GM19351 (cell line): Measurements from ENCODE around the gene PEX26.
"Not testable (repeated sequence)": the region's sequence is repeated elsewhere in the genome, so short reads cannot be mapped to it uniquely, and the experiment has no call there.

Experiments
- ATAC-seq: cut with Tn5 transposase; IDR thresholded peaks from one replicate; pipeline ENCODE4 v1.9.1; 2021; ENCODE audit warnings: mild to moderate bottlenecking, moderate library complexity; ENCODE audit not compliant: unreplicated experiment

The PEX26 gene

DNA sequence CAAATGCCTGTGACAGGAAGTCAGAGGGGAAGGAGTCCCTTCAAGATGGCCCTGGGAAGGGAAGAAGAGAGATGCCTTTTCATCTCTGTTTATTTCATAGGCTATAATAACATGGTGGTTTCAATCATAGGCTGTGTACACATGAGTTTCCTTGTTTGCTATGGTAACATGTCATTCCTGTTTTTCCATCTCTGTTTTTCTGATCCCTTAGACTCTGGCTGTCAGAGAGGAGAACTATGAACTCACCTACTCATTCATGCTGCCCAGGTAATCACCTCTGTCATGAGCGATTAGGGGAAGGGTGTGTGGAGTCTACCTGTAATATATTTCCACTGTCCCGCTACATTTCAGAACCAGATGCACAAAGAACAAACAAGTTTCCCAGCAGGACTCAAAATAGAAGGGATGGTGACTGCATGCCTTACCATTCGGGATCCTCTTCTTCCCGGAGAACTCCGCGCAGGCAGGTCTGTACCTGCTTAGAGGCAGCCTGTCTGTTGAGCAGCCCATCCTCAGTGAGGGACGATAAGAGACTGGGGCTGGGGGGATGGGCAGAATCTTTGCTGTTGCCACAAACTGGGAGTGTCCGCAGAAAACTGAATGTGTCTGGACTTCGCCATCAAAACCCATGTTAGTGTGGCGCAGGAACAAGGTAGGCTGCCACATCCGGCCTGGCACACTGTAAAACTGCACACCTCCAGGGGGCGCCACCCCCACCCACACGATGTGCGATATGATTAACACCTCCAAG, 7.1 kb upstream of the PEX26 start:
- ATAC-seq: no peak

DNA sequence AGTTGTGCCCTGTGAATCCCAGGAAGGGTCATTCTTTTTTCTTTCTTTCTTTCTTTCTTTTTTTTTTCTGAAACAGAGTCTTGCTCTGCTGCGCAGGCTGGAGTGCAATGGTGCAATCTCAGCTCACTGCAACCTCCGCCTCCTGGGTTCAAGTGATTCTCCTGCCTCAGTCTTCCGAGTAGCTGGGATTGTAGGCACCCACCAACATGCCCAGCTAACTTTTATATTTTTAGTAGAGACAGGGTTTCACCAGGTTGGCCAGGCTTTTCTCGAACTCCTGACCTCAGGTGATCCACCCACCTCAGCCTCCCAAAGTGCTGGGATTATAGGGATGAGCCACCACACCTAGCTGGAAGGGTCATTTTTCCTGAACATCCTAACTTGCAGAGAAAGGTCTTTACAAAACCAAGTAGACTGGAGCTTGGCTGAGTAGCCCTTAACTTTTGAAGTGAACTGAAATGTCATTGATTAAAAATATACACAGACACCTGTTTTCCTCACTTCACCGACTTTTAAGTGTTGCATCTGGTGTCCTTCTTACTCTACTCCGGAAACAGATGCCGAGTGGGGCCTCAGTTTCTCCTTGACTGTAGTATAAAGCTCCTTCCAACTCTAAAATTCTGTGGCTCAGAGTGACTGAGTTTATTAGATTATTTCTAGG, 6.4 kb upstream of the PEX26 start:
- not testable (repeated sequence) for ATAC-seq

DNA sequence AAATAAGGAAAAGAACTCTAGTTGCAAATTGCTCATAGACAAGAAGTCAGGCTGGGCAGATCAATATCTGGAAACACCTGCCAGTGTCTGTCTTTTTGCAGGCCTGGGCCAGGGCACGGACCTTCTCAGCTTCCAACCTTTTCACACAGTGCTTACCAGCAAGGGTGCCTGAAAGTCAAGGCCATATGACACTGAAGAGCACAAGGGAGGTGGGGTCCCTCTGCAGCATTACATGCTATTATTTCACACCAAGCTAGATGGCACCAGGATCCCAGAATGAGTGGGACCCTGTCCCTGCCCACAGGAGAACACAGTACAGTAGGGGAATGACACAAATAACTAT, 5.9 kb upstream of the PEX26 start:
- ATAC-seq: no peak

DNA sequence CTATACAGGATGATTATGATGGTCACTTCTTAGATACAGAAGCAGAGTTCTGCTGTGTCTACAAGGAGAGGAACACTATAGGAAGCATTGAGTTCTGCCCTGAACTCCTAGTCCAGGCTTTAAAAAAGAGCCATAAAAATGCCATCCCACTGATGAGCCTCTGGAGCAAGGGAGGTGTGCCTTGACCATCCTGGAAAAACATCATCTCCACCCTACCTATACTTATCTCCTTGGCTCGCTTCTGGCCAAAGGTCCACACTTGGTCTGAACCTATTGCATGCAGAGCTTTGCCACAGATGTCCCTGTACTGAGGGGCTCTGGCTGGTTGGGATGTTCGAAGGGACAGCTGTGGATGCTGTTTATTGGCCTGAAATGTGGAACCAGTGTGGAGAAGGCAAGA, 4.3 kb upstream of the PEX26 start:
- ATAC-seq: no peak

DNA sequence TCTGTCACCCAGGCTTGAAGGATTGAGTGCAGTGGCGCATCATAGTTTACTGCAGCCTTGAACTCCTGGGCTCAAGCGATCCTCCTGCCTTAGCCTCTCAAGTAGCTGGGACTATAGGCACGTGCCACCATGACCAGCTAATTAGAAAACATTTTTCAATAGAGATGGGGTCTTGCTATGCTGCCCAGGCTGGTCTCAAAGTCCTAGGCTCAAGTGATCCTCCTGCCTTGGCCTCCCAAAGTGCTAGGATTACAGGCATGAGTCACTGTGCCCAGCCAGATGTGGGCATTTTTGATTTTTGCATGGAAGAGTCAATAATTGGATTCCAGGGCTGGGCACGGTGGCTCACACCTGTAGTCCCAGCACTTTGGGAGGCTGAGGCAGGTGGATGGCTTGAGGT, 3.9 kb upstream of the PEX26 start:
- ATAC-seq: not testable (repeated sequence)

DNA sequence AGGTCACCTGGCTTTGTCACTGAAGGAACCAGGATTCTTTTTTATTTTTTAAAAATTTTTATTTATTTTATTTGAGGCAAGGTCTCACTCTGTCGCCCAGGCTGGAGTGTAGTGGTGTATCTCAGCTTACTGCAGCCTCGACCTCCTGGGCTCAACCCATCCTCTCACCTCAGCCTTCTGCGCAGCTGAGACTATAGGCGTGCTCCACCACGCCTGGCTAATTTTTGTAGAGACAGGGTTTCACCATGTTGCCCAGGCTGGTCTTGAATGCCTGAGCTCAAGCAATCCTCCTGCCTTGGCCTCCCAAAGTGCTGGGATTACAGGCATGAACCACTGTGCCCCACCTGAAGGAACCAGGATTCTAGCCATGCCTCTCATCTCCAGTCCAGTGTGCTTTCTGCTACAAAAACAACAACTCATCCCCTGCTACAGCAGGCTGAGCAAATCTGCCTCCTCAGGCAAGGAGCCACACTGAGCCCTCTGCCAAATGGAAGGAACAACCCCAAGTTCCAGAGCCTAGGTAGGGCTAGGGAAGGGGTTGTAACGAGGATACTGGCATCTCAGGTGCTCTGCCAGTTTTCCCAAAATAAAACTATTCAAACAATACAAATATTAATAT, 2.6 kb upstream of the PEX26 start:
- no peak for ATAC-seq

DNA sequence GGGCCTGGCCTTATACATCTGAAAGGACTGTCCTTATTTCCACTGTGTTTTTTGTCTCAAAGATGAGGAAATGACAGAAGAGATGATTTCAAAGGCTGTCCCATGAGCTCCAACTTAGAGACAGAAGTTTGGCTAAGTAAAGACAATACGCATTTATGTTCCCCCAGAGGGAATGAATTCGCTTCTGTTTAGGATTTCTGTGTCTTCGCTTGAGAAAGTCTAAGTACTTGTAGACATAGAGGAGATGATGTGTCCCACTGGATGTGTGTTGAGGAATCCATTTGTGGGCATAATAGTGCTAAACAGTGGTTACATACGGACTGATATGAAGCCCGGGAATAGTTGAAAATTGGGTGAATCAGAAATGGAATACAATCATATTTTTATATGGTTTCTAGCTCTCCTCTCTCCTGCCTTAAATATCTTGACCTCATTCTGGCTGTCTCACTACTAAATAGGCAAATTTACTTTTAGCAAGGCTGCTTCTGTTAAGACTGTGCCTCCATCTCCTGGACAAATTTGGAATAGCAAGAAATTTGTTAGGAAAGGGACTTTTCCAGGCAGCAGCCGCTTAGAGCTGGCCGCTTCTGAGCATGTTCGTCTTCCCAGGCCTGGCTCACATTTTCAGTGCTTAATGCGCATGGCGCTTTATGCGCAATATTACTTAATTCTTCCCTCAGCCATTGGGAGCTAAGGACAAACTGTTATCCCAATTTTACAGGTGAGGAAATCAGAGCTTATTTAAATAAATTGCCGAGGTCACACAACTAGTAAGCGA, 1.9 kb upstream of the PEX26 start:
- no peak for ATAC-seq

DNA sequence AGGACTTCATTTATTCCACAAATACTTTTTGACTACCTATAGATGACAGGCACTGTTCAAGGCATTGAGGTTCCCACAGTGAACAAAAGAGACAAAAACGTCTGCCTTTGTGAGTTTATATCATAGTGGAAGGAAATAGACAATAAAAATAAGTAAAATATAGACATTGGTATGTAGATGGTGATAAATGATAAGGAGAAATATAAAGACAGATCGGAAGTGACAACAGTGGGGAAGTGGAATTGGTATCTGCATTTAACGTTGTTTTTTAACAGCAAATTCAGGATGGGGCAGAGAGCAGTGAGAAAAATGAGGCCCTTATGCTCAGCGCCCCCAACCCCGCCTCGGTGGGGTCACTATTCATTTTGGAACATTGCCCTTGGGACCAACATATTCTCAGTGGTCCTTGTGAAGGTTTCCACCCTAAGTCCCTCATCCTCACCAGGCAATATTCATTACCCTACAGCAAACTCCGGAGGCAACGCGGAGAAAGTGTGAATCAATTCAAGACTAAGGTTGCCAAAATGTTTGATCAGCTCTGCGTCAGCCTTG, 627 bp upstream of the PEX26 start:
- peak; percentile 2 for ATAC-seq

DNA sequence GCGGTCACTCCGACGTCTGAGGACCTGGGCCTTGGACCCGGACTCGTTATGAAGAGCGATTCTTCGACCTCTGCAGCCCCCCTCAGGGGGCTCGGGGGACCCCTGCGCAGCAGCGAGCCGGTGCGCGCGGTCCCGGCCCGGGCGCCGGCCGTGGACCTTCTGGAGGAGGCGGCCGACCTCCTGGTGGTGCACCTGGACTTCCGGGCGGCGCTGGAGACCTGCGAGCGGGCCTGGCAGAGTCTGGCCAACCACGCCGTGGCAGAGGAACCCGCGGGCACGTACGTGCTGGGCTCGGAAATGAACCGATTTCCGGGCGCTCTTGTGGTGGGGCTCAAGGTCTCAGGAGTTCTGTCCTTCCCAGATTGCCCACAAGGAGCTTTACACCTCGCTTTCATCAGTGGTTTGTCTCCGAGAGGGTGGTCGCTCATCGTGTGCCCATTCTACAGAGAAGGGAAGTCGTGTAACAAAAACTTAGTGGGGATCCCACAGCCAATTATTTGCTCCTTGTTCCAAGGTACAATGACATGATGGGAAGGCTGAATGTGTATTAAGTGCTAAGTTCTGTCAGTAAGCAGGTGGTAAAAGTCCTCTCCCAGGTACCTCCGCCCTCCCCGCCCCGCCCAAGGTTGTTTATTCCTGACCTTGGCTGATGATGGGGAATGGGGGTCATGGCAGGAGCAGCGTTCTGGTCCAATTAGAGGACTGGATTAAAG, 695 bp downstream of the PEX26 start:
- ATAC-seq: peak; percentile 21

DNA sequence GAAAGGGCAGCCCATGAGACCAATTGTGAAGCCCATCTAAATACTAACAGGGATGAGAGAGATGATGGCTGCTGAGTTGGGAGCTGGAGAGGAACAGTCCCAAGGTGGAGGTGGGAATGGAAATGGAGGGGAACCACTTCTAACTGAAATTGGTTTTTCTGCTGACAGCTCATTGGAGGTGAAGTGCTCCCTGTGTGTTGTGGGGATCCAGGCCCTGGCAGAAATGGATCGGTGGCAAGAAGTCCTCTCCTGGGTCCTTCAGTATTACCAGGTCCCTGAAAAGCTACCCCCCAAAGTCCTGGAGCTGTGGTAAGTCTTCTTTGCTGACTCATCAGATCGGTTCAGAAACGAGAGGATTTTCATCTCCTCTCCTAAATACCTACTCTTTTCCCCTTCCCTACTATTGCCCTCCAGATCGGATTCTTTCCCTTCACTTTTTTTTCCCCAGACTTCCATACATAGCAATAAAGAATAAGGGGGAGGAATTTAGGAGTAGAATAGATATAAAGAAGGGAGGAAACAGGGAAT, 2.0 kb downstream of the PEX26 start:
- no peak for ATAC-seq

DNA sequence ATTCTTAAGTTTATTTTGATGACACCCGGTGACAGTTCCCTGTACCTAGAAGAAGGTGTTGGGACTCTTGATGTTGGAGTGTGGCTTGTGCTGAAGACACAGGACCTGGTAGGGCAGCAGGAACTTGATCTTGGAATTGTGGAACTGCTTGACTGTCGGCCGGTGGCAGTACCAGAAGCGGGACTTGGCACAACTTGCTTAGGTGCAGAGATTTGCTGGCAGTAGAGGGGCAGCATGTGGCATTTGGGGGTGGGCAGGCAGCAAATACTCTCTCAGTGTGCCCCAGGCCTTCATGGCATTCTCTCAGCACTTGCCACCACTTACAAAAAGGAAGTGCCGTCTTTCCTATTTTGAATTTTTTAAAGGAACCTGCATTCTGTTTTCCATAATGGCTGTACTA, 3.6 kb downstream of the PEX26 start:
- no peak for ATAC-seq

DNA sequence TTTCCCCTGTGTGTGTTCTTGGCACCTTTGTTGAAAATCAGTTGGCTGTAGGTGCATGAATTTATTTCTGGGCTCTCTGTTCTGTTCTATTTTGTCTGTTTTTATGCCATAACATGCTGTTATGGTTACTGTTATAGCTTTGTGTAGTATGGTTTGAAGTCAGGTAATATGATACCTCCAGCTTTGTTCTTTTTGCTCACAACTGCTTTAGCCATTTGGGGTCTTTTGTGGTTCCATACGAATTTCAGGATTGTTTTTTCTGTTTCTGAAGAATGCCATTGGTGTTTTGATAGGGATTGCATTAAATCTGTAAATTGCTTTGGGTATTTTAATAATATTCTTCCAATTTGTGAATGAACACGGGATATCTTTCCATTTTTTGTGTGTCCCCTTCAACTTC, 4.7 kb downstream of the PEX26 start:
- no peak for ATAC-seq

DNA sequence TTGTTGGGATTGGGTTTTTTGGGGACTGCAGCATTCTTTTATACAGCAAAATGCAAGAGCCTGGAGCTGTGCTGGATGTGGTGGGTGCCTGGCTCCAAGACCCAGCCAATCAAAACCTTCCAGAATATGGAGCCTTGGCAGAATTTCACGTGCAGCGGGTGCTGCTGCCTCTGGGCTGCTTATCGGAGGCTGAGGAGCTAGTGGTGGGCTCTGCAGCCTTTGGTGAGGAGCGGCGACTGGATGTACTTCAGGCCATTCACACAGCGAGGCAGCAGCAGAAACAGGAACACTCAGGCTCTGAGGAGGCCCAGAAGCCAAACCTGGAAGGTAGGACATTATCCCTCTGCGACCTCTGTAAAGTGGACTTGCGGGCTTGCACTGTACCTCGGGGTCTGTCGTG, 5.6 kb downstream of the PEX26 start:
- no peak for ATAC-seq

DNA sequence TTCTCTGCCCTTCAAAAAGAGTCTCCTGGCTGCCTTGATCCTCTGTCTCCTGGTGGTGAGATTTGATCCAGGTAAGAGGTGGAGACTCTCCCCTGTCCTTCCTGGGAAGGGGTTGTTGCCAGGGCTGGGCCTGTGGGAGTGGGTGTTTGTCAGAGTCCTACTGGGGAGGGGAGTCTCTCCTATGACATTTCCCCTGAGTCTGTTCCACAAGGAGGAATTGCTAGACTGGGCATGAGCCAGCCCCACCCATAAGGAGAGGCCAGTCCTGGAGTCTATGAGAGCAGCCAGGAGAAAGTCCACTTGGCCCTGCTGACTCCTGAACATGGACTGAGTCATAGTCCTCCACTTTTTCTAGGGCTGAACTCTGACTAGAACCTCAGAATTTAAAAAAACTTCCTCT, 7.4 kb downstream of the PEX26 start:
- no peak for ATAC-seq

DNA sequence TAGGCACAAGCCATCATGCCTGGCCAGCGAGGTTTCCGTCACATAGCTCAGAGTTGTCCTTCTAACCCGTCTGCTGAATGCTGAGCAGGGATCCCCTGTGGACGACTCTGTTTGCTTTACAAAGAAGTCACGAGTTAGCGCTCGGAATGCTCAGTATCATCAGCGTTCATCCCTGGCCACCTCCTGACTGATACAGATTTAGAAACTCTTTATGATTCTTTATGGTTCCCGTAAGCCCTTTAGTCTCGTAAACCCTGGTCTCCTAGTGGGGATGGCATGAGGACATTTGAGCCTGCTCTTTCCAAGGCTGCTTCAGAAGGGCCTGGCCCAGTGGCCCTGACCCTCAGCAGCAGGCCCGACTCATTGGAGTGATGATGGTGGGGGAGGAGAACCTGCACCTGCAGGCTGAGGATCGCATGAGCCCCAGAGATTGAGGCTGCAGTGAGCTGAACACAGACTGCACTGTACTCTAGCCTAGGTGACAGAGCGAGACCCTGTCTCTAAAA, 9.6 kb downstream of the PEX26 start:
- ATAC-seq: no peak

DNA sequence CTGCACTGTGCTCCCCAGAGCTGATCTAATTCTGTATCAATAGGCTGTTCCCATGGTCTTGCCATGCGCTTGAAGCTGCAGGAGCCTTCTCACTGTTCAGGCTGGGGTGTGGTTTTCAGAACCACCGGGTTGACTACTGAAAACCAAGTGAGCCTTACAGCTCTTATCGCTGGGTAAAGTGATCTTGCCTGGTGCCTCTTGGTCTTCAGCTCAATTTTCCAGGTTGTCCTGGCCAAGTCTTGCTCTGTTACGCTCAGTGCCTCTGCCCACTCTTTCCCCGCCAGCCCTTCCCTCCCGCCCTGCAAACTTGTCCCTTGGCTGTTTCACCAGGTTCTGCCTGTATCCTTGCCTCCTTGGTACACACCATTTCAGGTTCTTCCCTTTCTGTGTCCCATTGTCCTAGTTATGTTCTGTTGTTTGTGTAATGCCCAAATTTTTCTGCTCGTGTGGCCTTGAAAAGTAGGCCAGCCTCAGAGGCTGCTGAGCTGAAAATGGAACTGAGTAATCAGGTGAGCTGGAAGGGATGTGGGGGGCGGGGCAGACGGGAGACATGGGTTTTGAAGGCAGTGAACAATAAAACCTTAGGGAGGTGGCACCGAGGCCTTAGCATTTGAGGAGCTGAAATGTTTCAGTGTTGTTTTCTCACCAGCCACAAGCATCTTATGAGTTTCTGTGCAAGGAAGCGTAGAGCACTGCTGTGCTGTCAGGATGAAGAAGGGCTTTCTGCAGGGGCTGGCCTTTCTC, 11.2 kb downstream of the PEX26 start:
- ATAC-seq: no peak

DNA sequence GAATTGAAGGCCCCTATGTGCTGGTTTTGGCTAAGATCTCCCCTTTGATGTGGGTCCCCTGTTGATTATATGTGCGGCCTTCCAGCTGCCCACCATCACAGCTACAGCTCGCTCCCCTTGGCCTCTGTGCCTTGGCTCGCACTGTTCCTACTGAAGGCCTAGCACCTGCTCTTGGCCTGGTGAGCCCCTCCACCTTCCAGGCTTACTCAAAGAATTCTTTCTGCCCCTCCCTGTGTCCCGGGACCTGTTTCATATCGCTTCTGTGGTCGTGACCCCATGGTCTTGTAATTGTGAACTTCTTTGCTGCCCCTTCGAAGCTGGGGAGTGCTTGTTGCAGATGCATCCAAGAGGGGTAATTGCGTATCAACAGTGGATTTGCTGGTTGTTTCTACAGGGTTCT, 12.5 kb downstream of the PEX26 start:
- ATAC-seq: no peak

DNA sequence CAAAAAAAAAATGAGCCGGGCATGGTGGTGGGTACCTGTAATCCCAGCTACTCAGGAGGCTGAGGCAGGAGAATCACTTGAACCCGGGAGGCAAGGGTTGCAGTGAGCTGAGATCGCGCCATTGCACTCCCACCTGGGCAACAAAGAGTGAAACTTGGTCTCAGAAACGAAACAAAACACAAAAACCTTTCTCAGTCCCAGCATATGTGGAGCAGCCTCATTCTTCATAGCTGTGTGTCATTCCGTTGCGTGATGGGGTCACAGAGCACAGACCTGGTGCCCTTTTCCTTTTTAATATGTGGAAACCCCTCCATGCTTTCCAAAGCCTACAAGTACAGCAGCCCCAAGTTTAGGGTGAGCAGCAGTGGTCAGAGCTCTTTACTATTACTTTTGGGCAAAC, 13.7 kb downstream of the PEX26 start:
- peak; percentile 46 for ATAC-seq

DNA sequence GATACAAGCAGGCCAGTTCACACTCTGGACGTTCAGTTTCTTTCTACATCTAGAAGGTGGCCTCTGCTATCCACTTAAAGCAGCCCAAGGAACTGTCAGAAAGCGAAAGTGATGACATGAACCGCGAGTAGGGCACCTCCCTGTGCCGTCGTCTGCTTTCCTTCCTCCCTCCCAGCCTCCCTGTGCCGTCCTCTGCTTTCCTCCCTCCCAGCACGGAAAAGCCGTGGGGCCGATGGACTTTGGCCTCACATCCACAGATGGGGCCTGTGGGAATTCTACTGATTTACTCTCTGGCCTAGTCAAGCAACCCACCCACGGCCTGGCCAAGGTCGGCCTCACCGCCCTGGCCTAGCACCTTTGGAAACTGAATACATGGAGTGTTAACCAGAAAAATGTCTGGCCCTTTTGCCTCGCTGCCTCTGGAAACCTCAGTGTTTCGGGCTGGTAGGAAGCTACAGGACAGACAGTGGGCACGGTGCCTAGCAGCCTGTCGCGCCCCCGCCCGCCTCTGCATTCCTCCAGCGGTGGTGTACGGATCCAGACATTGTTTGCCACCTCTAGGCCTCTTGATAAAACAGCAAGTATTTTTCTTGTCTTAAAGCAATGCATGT, 14.2 kb downstream of the PEX26 start:
- peak; percentile 28 for ATAC-seq
